ENCODE measurements around the gene PDLIM7. TPM values are rescaled to one million over a fixed set of nuclear protein-coding genes. Genes with fewer than 3 reads are reported as not detected.
A peak's percentile ranks its signal among the peaks of the same experiment; 100 is the strongest.

PDLIM7 gene
- total and polyA plus RNA-seq, 10 of the 15 experiments (the other 5 are each of a cell fraction or from before 2014, with no cell fraction given): 0.82 to 36.6 (median 19.3) TPM

- H2AFZ ChIP-seq (ENCODE audit: control insufficient read depth, low read depth, low read length): no peak overlapping the region
- DNase-seq (ENCODE audit: low read depth, low spot score): no peak
- ChIA-PET CTCF (interaction anchor here (1.5 to 2.0 kb wide), 2 partner anchors 13 to 98 kb away, joined by 5 to 8 read pairs; no protein-coding TSS in a partner anchor), RAD21 (ENCODE audit: unreplicated experiment) (no interaction called here), SMC1A (ENCODE audit: uncharacterized antibody, unreplicated experiment) (interaction anchor here (0.5 kb wide), 1 partner anchor 27 kb away, joined by 3 read pairs; no protein-coding TSS in a partner anchor), POLR2A (interaction anchor here (0.5 kb wide), 1 partner anchor 22 kb away, joined by 3 read pairs; no protein-coding TSS in a partner anchor)
- no peaks in the 10 kb centered on the region for H3K79me2 ChIP-seq (ENCODE audit: control insufficient read depth, insufficient read depth, low read length)
- no peaks in the 10 kb centered on the region for H3K27me3 ChIP-seq (replicated peaks in 1 of 2; ENCODE audit: control insufficient read depth in 2 of 2, insufficient read depth in 2 of 2, low read length in 1 of 2)
- H3K4me3 ChIP-seq: no peak overlapping the region
- H3K9me3 ChIP-seq (replicated peaks; ENCODE audit: control insufficient read depth, insufficient read depth, low read length): no peaks in the 10 kb centered on the region
- BruUV-seq (replicated peaks): no TSS peak
- peak; percentile 39; the same call in 1 of the 3 replicates for ATAC-seq
- no peak overlapping the region for H3K4me2 ChIP-seq (ENCODE audit: control insufficient read depth, insufficient read depth)
- no peaks in the 10 kb centered on the region for H3K4me1 ChIP-seq (ENCODE audit: control insufficient read depth, insufficient read depth, low read length)
- intact Hi-C loops (cut with micrococcal nuclease; ENCODE audit: unreplicated experiment) (no loop called here), in situ Hi-C loops (cut with MboI) (no loop called here)
- 83% methylated on average over 15 of the region's 15 CpGs for WGBS (ENCODE audit: insufficient coverage, insufficient replicate concordance, low lambda C conversion rate, missing lambda C conversion rate)
- no peak overlapping the region for H3K27ac ChIP-seq (ENCODE audit: control insufficient read depth, insufficient read depth)
- no peak overlapping the region for H3K9ac ChIP-seq (ENCODE audit: control insufficient read depth, insufficient read depth, low read length)
- H4K20me1 ChIP-seq (ENCODE audit: control insufficient read depth, insufficient read depth): no peaks in the 10 kb centered on the region
- no peak for FAIRE-seq
- peaks cover 0 to 6% of the 10 kb centered on the region in 2 experiments; a peak in 2 of 4 replicates for H3K36me3 ChIP-seq (ENCODE audit: control insufficient read depth in 2 of 2, insufficient read depth in 2 of 2, low read length in 1 of 2)
- TF ChIP-seq, protein P1, sequence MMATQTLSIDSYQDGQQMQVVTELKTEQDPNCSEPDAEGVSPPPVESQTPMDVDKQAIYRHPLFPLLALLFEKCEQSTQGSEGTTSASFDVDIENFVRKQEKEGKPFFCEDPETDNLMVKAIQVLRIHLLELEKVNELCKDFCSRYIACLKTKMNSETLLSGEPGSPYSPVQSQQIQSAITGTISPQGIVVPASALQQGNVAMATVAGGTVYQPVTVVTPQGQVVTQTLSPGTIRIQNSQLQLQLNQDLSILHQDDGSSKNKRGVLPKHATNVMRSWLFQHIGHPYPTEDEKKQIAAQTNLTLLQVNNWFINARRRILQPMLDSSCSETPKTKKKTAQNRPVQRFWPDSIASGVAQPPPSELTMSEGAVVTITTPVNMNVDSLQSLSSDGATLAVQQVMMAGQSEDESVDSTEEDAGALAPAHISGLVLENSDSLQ (IDR thresholded peaks at IDR 0.05): no peak
- no peak for TF ChIP-seq TCF7 (IDR thresholded peaks at IDR 0.05; ENCODE audit: borderline replicate concordance)
- no peak for TF ChIP-seq BHLHE40 (IDR thresholded peaks at IDR 0.05; ENCODE audit: borderline replicate concordance in 1 of 2, low read depth in 2 of 2, low read length in 1 of 2)
- TF ChIP-seq POLR2AphosphoS5 (IDR thresholded peaks at IDR 0.05; ENCODE audit: low read length): no peak
- 0 out of 2 replicates have a peak, but pooled peaks have one; percentile 26 for TF ChIP-seq POLR2A (IDR thresholded peaks at IDR 0.05; ENCODE audit: low read depth, low read length)
- TF ChIP-seq SIX5 (IDR thresholded peaks at IDR 0.05; ENCODE audit: low read depth, low read length, severe bottlenecking): no peak
- TF ChIP-seq ELK1 (IDR thresholded peaks at IDR 0.05; ENCODE audit: low read depth, low read length): no peak
- no peak for TF ChIP-seq POLR2AphosphoS2 (IDR thresholded peaks at IDR 0.05; ENCODE audit: low read depth, low read length)
- TF ChIP-seq, protein P2, sequence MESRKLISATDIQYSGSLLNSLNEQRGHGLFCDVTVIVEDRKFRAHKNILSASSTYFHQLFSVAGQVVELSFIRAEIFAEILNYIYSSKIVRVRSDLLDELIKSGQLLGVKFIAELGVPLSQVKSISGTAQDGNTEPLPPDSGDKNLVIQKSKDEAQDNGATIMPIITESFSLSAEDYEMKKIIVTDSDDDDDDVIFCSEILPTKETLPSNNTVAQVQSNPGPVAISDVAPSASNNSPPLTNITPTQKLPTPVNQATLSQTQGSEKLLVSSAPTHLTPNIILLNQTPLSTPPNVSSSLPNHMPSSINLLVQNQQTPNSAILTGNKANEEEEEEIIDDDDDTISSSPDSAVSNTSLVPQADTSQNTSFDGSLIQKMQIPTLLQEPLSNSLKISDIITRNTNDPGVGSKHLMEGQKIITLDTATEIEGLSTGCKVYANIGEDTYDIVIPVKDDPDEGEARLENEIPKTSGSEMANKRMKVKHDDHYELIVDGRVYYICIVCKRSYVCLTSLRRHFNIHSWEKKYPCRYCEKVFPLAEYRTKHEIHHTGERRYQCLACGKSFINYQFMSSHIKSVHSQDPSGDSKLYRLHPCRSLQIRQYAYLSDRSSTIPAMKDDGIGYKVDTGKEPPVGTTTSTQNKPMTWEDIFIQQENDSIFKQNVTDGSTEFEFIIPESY (IDR thresholded peaks at IDR 0.05): 0 out of 2 replicates have a peak, but pooled peaks have one; percentile 35
- TF ChIP-seq, protein P3, sequence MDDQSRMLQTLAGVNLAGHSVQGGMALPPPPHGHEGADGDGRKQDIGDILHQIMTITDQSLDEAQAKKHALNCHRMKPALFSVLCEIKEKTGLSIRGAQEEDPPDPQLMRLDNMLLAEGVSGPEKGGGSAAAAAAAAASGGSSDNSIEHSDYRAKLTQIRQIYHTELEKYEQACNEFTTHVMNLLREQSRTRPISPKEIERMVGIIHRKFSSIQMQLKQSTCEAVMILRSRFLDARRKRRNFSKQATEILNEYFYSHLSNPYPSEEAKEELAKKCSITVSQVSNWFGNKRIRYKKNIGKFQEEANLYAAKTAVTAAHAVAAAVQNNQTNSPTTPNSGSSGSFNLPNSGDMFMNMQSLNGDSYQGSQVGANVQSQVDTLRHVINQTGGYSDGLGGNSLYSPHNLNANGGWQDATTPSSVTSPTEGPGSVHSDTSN (IDR thresholded peaks at IDR 0.05; ENCODE audit: insufficient replicate concordance, low read depth, low read length): no peak
- TF ChIP-seq SIN3A (IDR thresholded peaks at IDR 0.05; ENCODE audit: low read depth, low read length): no peak
- TF ChIP-seq FOS (IDR thresholded peaks at IDR 0.05; ENCODE audit: borderline replicate concordance, extremely low read depth, insufficient read length): no peak
- TF ChIP-seq, protein P4, sequence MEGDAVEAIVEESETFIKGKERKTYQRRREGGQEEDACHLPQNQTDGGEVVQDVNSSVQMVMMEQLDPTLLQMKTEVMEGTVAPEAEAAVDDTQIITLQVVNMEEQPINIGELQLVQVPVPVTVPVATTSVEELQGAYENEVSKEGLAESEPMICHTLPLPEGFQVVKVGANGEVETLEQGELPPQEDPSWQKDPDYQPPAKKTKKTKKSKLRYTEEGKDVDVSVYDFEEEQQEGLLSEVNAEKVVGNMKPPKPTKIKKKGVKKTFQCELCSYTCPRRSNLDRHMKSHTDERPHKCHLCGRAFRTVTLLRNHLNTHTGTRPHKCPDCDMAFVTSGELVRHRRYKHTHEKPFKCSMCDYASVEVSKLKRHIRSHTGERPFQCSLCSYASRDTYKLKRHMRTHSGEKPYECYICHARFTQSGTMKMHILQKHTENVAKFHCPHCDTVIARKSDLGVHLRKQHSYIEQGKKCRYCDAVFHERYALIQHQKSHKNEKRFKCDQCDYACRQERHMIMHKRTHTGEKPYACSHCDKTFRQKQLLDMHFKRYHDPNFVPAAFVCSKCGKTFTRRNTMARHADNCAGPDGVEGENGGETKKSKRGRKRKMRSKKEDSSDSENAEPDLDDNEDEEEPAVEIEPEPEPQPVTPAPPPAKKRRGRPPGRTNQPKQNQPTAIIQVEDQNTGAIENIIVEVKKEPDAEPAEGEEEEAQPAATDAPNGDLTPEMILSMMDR (IDR thresholded peaks at IDR 0.05 in 2 of 3, conservative IDR thresholded peaks at IDR 0.05 in 1 of 3; ENCODE audit: control insufficient read depth in 2 of 3, extremely low read depth in 1 of 3, insufficient read depth in 1 of 3, low read depth in 3 of 3, low read length in 3 of 3): peak in 1 of 3 experiments; percentile 21; a peak in 1 of 6 replicates
- no peak for TF ChIP-seq POU2F2 (IDR thresholded peaks at IDR 0.05; ENCODE audit: borderline replicate concordance, low read depth, low read length)
- no peak for TF ChIP-seq PAX5 (IDR thresholded peaks at IDR 0.05; ENCODE audit: borderline replicate concordance, low read depth, low read length)
- no peak for TF ChIP-seq GABPA (IDR thresholded peaks at IDR 0.05; ENCODE audit: low read depth)
These were observed 9.4 kb downstream of the PDLIM7 start for GRCh38 chr5:177487975-177488374.

All from GM12878 (cell line).